ENCODE results near the gene MYBBP1A.
"Not testable (repeated sequence)": the region's sequence is repeated elsewhere in the genome, so short reads cannot be mapped to it uniquely, and the experiment has no call there.

MYBBP1A gene

DNA sequence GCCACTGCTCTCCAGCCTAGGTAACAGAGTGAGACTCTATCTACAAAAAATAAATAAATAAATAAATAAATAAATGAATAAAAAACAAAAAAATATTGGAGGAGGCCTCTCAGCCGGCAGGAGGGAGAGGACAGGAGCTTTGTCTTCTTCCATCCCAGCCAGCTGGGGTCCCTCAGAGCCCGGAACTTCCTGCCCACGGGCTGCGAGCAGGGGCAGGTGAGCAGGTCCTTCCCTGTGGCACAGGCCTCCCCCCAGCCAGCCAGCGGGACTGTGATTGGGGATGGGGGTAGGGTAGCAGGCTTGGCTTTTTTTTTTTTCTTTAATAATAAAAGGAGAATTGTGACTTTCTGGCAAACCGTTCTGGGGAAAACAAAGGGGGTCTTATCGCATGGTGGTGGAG lies 39.2 kb upstream of the MYBBP1A start:
- DNase-seq (ENCODE audit: insufficient read length, low spot score): no peak
- no peak for FAIRE-seq
- no peak for TF ChIP-seq POLR2A (IDR thresholded peaks at IDR 0.05; ENCODE audit: low read depth, low read length)

DNA sequence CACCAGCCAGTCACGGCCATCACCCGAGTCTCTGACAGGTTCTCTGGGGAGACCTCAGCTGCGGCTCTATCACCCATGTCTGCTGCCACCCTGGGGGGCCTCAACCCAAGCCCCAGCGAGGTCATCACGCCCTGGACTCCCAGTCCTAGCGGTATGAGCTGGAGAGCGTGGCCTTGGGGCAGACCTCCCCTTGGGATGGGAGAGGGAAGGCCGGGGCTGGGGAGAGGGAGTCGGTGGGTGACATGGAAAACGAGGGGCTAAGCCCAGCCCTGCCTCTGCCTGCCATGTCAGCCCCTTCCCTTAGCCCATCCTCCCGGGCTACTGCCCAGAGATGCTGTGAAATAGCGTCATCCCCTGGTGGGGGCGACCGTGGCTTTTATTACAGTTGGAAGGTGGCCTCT lies 37.8 kb upstream of the MYBBP1A start:
- FAIRE-seq: no peak
- no peak for DNase-seq (ENCODE audit: insufficient read length, low spot score)
- no peak for TF ChIP-seq POLR2A (IDR thresholded peaks at IDR 0.05; ENCODE audit: low read depth, low read length)

DNA sequence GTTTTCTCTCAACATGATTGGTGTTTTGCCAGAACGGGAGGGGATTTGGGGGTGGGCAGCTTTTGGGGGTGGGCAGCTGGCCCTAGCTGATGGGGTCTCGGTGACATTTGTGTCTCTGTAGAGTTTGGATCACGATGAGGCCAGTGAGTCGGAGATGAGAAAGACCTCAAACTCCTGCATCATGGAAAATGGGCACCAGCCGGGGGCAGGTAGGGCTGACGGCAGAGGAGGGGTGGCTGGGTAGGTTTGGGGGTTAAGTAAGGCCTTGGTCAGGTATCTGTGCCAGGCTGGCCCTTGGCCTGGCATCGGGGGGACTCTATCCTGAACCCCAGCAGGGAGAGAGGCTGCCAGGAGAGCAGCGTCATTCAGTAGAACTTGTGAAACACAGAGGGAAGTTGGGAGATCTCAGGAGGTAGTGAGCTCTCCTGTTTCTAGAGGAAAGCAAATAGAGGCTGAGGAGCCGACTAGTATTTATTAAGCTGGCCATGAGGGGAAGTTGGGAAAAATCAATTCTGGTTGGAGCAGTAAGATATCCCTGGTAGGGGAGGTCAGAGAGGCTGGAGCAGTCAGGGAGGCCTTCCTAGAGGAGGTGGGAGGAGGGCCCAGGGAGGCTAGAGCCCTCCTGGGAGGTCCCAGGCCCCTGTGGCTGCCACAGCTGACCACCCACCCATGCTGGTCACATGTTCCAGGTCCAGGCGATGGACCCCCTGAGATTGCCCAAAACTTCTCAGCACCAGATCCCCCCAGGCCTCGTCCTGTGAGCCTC lies 37.2 kb upstream of the MYBBP1A start:
- no peak for FAIRE-seq
- DNase-seq (ENCODE audit: insufficient read length, low spot score): no peak
- TF ChIP-seq POLR2A (IDR thresholded peaks at IDR 0.05; ENCODE audit: low read depth, low read length): no peak

DNA sequence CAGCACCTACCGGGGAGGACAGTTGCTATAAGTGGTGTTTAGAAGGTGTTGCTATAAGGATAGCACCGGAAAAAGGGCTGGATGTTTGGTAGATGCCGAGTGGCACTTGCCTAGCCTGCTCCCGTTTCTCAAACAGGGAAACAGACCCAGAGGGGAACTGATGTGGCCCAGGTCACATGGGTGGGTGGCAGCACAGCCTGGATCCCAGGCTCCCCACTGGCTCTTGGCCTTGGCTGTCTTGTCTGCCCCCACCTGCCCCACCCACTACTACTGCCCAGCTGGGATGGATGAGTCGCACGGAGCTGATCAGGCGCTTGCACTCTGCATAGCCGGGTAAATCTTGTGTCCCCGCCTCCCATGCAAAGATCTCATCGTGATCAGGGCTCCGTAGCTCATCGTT lies 36.3 kb upstream of the MYBBP1A start:
- DNase-seq (ENCODE audit: insufficient read length, low spot score) (peak; percentile 80), FAIRE-seq (no peak)
- TF ChIP-seq POLR2A (IDR thresholded peaks at IDR 0.05; ENCODE audit: low read depth, low read length): no peak

DNA sequence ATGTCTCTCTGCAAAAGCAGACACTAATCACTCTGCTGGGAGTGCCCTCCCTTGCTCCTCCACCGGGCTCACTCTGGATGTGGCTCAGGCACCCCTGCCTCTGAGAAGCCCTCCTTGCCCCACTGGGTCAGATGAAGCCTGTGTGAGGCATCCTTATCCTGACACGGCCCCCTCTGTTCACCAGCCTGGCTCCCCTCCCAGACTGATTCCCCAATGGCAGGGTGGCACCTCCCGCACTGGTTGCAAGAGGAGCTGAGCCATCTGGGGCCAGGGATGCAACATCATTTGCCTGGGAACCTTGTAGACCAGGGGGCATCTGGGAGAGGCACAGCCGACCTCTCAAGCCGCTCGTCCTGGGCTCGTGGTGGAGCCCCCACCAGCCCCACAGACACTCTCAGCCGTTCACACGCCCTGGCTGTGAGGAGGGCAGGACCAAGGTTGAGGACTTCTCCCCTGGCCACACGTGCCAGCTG lies 35.8 kb upstream of the MYBBP1A start:
- FAIRE-seq (no peak), DNase-seq (ENCODE audit: insufficient read length, low spot score) (no peak)
- no peak for TF ChIP-seq POLR2A (IDR thresholded peaks at IDR 0.05; ENCODE audit: low read depth, low read length)

DNA sequence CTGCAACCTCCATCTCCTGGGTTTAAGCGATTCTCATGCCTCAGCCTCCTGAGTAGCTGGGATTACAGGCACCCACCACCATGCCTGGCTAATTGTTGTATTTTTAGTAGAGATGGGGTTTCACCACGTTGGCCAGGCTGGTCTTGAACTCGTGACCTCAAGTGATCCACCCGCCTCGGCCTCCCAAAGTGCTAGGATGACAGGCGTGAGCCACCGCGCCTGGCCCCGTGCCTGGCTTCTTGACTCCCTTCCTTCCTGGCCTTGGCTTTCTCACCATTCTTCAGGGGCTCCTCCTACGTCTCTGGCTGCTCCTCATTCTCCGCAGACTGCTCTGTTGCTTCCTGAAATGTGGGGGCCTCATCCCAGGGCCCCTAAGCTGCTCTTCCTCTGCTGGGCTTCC lies 34.9 kb upstream of the MYBBP1A start:
- not testable (repeated sequence) for FAIRE-seq; DNase-seq (ENCODE audit: insufficient read length, low spot score)

DNA sequence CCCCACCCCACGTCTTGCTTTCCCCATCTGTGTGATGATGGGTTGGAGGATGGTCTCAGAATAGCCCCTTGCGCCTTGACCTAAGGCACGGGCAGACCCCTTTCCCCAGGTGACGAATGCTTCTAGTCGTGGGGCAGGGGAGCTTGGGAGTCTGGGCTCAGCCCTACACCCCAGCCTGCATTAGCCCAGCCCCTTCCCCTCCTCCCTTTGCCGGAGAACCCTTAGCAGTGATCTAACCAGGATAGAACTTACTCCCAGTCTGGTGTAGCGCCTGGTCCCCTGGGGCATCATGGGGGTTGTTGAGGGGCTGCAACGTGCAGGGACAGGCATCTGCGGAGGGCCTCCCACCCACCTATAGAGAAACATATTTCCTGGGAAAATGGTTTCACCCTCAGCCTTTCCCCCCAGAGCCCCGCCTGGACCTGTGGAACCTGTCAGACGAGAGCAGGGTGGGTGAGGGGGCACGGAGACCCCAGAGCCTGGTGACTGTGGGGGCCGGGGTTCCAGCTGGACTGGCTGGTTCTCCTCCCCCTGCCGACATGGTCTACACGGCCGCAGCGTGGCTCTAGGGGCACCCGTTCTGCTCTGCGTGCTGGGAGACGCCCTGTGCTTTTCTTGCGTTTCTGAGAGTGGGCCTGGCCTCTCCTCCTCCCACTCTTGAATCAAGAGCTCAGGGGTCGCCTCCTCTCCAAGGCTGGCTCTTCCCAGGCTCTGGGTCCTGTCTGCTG lies 33.9 kb upstream of the MYBBP1A start:
- DNase-seq (ENCODE audit: insufficient read length, low spot score) (no peak), FAIRE-seq (no peak)
- TF ChIP-seq POLR2A (IDR thresholded peaks at IDR 0.05; ENCODE audit: low read depth, low read length): no peak

DNA sequence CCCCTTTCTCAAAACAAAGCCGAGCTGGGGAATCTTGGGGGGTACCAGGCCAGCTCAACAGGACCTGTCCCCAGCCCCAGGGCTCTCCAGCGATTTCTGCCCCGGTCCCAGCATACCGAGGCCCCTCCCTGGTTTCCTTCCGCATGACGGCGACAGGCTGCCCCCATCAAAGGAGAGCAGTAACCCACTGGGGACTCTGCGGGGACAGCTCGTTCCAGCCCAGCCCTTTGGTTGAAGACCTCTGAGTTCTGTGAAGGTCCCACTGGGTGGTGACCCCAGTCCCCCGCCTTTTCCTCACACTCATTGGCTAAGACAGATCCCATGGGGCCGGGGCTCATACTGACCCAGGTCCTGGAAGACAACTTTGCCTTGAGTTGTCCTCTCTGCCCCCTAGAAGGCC lies 33.2 kb upstream of the MYBBP1A start:
- DNase-seq (ENCODE audit: insufficient read length, low spot score): no peak
- FAIRE-seq: no peak
- no peak for TF ChIP-seq POLR2A (IDR thresholded peaks at IDR 0.05; ENCODE audit: low read depth, low read length)

DNA sequence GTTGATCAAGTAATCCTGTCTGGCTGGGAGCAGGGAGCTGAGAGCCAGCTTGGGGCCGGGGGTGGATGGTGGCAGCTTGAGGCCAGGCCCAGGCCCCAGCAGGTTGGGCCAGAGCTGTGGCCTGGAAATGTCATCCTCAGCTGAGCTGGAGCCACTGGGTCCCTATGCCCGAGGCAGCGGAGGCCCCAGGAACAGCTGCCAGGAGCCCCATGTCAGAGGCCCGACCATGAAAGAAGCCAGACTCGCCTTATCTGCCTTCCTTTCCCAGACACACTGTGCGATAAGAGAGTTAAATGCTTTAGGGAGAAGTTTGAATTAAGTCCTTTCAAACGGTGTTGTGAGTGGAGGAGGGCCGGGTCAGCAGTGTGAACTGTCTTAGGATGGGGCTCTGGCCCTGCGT lies 32.6 kb upstream of the MYBBP1A start:
- no peak for DNase-seq (ENCODE audit: insufficient read length, low spot score)
- no peak for FAIRE-seq
- no peak for TF ChIP-seq POLR2A (IDR thresholded peaks at IDR 0.05; ENCODE audit: low read depth, low read length)

DNA sequence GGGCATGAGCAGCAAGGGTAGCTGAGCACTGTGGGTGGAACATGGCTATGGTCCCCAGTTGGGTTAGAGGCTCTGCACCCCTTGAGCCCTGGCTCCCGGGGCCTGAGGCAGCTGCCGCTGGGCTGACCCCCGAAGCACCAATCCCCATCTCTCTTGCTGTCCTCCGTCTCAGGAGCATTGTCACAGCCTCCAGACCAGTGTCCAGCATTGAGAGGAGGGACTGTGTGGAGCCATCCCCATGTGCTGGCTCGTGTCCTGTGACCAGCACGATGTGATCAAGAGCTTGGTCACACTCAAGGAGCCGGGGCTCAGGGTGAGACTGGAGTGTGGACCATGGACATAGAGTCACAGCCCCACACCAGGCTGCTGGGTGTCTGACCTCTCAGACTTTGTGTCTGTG lies 32.0 kb upstream of the MYBBP1A start:
- DNase-seq (ENCODE audit: insufficient read length, low spot score) (no peak), FAIRE-seq (no peak)
- TF ChIP-seq POLR2A (IDR thresholded peaks at IDR 0.05; ENCODE audit: low read depth, low read length): no peak

DNA sequence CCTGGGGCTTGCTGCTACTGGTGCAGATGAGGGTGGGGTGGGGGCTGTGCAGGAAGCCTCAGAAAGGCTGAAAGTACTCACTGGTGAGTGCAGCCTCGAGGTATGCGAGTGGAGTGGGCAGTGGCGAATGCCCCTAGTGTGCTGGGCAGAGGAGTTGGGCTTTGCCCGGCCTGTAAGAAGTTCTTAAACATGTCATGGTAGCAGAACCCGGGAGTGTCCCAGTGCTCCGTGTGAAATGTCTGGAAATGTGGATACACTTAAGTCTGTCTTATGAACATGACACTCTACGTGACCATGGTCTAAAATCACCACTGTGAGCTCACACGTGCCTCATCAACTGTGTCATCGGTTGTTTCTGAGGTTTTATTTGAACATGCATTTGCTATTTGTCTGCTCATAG lies 30.9 kb upstream of the MYBBP1A start:
- no peak for TF ChIP-seq POLR2A (IDR thresholded peaks at IDR 0.05; ENCODE audit: low read depth, low read length)
- no peak for DNase-seq (ENCODE audit: insufficient read length, low spot score)
- FAIRE-seq: no peak

DNA sequence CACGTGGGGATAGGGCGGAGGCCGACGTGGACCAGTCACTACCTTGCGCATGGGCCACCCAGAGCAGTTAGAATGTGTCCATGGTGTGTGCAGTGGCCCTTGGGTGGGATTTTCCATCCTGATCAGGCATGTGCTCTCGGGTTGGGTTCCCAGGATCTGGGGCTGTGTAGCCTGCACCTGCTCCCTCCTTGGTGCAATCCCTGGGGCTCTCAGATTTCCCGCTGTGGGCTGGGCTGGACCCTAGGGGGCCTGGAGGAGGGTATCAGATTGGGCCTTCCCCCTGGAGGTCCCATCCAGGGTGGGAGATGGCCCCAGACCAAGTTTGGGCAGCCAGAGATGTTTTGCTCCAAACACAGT lies 30.4 kb upstream of the MYBBP1A start:
- no peak for FAIRE-seq
- no peak for TF ChIP-seq POLR2A (IDR thresholded peaks at IDR 0.05; ENCODE audit: low read depth, low read length)
- no peak for DNase-seq (ENCODE audit: insufficient read length, low spot score)

DNA sequence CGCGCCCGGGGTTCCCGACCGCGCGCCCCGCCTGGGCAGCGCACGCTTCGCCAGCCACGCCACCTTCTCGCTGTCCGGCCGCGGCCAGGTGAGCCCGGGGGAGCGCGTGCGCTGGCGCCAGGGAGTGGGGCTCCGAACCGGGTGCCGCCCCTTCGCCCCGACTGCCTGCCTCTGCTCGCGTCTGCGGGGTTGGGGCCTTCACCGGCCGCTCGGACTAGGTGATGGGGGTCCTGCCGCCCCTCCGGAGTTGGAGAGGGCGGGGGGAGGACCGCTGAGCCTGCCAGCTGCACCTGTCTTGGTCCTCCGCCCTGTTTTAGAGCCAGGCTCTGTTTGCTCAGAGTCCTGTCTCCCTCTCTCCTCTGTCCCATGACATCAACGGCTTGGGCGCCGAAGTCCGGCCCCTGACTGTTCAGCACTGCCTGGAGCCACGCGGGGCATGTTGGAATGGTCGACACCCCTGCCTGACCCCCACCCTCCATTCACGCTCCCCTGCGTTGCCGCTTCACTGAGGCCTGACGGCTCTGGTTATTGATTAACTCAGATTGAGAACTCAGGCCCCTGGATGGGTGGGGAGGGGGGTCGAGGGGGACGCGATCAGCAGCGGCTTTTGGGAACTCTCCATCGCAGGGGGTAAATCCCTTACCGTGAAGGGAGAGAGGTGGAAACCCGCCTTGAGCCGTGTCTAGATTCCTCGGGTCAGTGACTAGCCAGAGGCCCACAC lies 29.9 kb upstream of the MYBBP1A start:
- no peak for TF ChIP-seq POLR2A (IDR thresholded peaks at IDR 0.05; ENCODE audit: low read depth, low read length)
- DNase-seq (ENCODE audit: insufficient read length, low spot score): no peak
- FAIRE-seq: no peak

DNA sequence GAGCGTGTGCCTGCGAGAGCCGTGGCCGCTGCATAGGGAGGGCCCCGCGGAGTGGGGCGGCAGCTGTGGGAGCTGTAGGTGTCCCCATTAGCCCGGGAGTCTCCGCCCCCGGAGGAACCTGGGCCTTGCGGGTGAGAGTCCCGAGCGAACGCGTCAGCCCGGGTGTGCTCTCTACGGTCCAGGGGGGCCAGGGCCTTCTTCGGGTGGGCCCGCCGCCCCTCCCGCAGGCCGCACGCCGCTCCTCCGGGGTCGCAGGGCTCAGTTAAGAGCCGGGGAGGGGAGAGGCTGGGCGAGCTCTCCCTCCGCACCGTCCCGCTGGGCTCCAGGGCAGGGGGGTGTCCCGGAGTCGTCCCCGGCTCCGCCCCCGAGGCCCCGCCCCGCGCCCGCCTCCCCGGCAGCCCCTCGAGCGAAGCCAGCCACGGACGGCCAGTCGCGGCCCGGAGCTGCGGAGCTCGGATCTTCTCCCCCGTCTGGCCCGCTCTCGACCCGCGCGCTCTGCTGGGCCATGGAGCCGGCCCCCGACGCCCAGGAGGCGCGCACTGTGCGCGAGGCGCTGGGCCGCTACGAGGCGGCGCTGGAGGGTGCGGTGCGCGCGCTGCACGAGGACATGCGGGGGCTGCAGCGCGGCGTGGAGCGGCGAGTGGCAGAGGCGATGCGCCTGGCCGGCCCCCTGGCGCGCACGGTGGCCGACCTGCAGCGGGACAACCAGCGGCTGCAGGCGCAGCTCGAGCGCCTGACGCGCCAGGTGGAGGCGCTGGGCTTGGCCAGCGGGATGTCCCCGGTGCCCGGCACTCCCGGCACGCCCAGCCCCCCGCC lies 29.1 kb upstream of the MYBBP1A start, which contains the start of gene SMTNL2:
Gene SMTNL2 (plus strand): TSS at position 429 of the 816 bp plus-strand sequence. CDS start 77 bp downstream, at position 506.
- no peak for TF ChIP-seq POLR2A (IDR thresholded peaks at IDR 0.05; ENCODE audit: low read depth, low read length)
- no peak for FAIRE-seq
- DNase-seq (ENCODE audit: insufficient read length, low spot score): no peak
